Erythroblast (primary cell): ENCODE results near the gene DOP1A.

Experiments
- GATA1 ChIP-seq: IDR thresholded peaks from 2 replicates; pipeline ENCODE4 v1.6.1; 2011; ENCODE audit warnings: low read depth, mild to moderate bottlenecking, control low read depth, low read length, moderate library complexity
- POLR2A ChIP-seq: IDR thresholded peaks from 2 replicates; pipeline ENCODE4 v1.6.1; 2011; ENCODE audit warnings: mild to moderate bottlenecking, low read length

GRCh38 chr6:83108378-83108777 is 40.9 kb downstream of the DOP1A start:
- TF ChIP-seq POLR2A (no peak), GATA1 (no peak)
